HepG2 (cell line): ENCODE results near the gene MYH7. TPM values are rescaled to one million over a fixed set of nuclear protein-coding genes. Genes with fewer than 3 reads are reported as not detected.

ENCODE experiments used
- ATF7 ChIP-seq, 2 experiments: fragments of 450-650 bp in 1 of 2; sonication (generic) in 1 of 2; formaldehyde crosslinking in 1 of 2; IDR thresholded peaks; 2 replicates each; pipeline versions ENCODE4 v1.4.0 to v1.6.1; 2016 to 2020; ENCODE audit warnings: antibody characterized with exemption in 1 of 2, mild to moderate bottlenecking in 1 of 2, missing genetic modification reagents in 1 of 2
- DMAP1 ChIP-seq: IDR thresholded peaks from 2 replicates; pipeline ENCODE4 v1.6.1; 2016
- HIC2 ChIP-seq: sonication (generic); formaldehyde crosslinking; IDR thresholded peaks from 2 replicates; pipeline ENCODE4 v1.9.0; 2022; ENCODE audit warnings: low read depth, missing genetic modification reagents
- IKZF1 ChIP-seq: fragments of 450-650 bp; IDR thresholded peaks from 2 replicates; pipeline ENCODE4 v1.7.1; 2016
- KAT7 ChIP-seq: IDR thresholded peaks from 2 replicates; pipeline ENCODE4 v1.6.1; 2018; ENCODE audit warnings: borderline replicate concordance, missing compliant biosample characterization
- KDM5A ChIP-seq: fragments of 200-600 bp; sonication (generic); IDR thresholded peaks from 2 replicates; pipeline ENCODE4 v1.7.0; 2018; ENCODE audit warnings: antibody characterized with exemption, mild to moderate bottlenecking, low read length, borderline replicate concordance
- MAF1 ChIP-seq: sonication (generic); formaldehyde crosslinking; IDR thresholded peaks from 2 replicates; pipeline ENCODE4 v1.5.0; 2020; ENCODE audit warnings: missing genetic modification reagents, borderline replicate concordance
- MATR3 ChIP-seq: sonication (generic); formaldehyde crosslinking; IDR thresholded peaks from 2 replicates; pipeline ENCODE4 v1.4.0; 2020; ENCODE audit warnings: missing genetic modification reagents
- ZNF12 ChIP-seq: sonication (generic); formaldehyde crosslinking; IDR thresholded peaks from 2 replicates; pipeline ENCODE4 v1.5.0; 2020; ENCODE audit warnings: missing genetic modification reagents
- ZNF138 ChIP-seq: sonication (generic); formaldehyde crosslinking; IDR thresholded peaks from 2 replicates; pipeline ENCODE4 v1.5.0; 2020; ENCODE audit warnings: mild to moderate bottlenecking, low read depth, missing genetic modification reagents
- polyA plus RNA-seq, 8 experiments: library from polyadenylated mRNA; depleted of rRNA in 3 of 8; stranded (reverse) in 7 of 8; unstranded in 1 of 8; fragments of >200 nt; fragmentation: Illumina TruSeq in 4 of 8; extraction: Trizol in 4 of 8; gene quantifications; 2 replicates each; pipeline versions ENCODE4 v1.2.1 to v1.2.3, GENCODE V29; 2011 to 2016; ENCODE audit warnings: low read depth in 4 of 8, missing spikeins in 1 of 8, mixed read lengths in 1 of 8; ENCODE audit not compliant: insufficient read depth in 1 of 8
- total RNA-seq, 5 experiments: library from RNA; depleted of rRNA; stranded (reverse); fragments of >200 nt; fragmentation: Illumina TruSeq; extraction: Trizol; gene quantifications; 2 replicates each; pipeline ENCODE4 v1.2.3, GENCODE V29; 2016; ENCODE audit warnings: low read depth in 1 of 5
- TF ChIP-seq, protein P1 (sequence below): sonication (generic); formaldehyde crosslinking; IDR thresholded peaks from 2 replicates; pipeline ENCODE4 v1.5.1; 2020; ENCODE audit warnings: missing genetic modification reagents, mild to moderate bottlenecking, borderline replicate concordance
- TF ChIP-seq, protein P2 (sequence below): sonication (generic); formaldehyde crosslinking; IDR thresholded peaks from 2 replicates; pipeline ENCODE4 v1.4.0; 2020; ENCODE audit warnings: mild to moderate bottlenecking, missing genetic modification reagents
- TF ChIP-seq, protein P3 (sequence below): sonication (generic); formaldehyde crosslinking; IDR thresholded peaks from 2 replicates; pipeline ENCODE4 v1.4.0; 2020; ENCODE audit warnings: missing genetic modification reagents
- TF ChIP-seq, protein P4 (sequence below): sonication (generic); formaldehyde crosslinking; IDR thresholded peaks from 2 replicates; pipeline ENCODE4 v1.8.0; 2022; ENCODE audit warnings: missing genetic modification reagents, mild to moderate bottlenecking, moderate library complexity, borderline replicate concordance

MYH7 gene
- total and polyA plus RNA-seq, 2 of the 13 experiments (the other 11 are each of a cell fraction or from before 2014, with no cell fraction given): 0.04 TPM; not detected in 1

GRCh38 chr14:23407516-23408306 lies 27.7 kb downstream of the MYH7 start, which contains the start of gene MYH6 (continued):
- TF ChIP-seq, protein P1, sequence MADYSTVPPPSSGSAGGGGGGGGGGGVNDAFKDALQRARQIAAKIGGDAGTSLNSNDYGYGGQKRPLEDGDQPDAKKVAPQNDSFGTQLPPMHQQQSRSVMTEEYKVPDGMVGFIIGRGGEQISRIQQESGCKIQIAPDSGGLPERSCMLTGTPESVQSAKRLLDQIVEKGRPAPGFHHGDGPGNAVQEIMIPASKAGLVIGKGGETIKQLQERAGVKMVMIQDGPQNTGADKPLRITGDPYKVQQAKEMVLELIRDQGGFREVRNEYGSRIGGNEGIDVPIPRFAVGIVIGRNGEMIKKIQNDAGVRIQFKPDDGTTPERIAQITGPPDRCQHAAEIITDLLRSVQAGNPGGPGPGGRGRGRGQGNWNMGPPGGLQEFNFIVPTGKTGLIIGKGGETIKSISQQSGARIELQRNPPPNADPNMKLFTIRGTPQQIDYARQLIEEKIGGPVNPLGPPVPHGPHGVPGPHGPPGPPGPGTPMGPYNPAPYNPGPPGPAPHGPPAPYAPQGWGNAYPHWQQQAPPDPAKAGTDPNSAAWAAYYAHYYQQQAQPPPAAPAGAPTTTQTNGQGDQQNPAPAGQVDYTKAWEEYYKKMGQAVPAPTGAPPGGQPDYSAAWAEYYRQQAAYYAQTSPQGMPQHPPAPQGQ (CRISPR knock-in tag): no peak
- TF ChIP-seq MATR3 (CRISPR knock-in tag): no peak
- no peak for TF ChIP-seq ZNF12 (CRISPR knock-in tag)
- TF ChIP-seq ATF7 (IDR thresholded peaks at IDR 0.05): peak; percentile 10; the same call in 1 of the 2 replicates
- TF ChIP-seq ATF7 (CRISPR knock-in tag; IDR thresholded peaks at IDR 0.05): no peak
- TF ChIP-seq KAT7 (CRISPR knock-in tag): no peak
- TF ChIP-seq, protein P2, sequence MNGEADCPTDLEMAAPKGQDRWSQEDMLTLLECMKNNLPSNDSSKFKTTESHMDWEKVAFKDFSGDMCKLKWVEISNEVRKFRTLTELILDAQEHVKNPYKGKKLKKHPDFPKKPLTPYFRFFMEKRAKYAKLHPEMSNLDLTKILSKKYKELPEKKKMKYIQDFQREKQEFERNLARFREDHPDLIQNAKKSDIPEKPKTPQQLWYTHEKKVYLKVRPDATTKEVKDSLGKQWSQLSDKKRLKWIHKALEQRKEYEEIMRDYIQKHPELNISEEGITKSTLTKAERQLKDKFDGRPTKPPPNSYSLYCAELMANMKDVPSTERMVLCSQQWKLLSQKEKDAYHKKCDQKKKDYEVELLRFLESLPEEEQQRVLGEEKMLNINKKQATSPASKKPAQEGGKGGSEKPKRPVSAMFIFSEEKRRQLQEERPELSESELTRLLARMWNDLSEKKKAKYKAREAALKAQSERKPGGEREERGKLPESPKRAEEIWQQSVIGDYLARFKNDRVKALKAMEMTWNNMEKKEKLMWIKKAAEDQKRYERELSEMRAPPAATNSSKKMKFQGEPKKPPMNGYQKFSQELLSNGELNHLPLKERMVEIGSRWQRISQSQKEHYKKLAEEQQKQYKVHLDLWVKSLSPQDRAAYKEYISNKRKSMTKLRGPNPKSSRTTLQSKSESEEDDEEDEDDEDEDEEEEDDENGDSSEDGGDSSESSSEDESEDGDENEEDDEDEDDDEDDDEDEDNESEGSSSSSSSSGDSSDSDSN: no peak
- peak; percentile 77; the same call in 1 of the 2 replicates for TF ChIP-seq IKZF1
- no peak for TF ChIP-seq KDM5A
- no peak for TF ChIP-seq HIC2 (CRISPR knock-in tag)
- TF ChIP-seq, protein P3, sequence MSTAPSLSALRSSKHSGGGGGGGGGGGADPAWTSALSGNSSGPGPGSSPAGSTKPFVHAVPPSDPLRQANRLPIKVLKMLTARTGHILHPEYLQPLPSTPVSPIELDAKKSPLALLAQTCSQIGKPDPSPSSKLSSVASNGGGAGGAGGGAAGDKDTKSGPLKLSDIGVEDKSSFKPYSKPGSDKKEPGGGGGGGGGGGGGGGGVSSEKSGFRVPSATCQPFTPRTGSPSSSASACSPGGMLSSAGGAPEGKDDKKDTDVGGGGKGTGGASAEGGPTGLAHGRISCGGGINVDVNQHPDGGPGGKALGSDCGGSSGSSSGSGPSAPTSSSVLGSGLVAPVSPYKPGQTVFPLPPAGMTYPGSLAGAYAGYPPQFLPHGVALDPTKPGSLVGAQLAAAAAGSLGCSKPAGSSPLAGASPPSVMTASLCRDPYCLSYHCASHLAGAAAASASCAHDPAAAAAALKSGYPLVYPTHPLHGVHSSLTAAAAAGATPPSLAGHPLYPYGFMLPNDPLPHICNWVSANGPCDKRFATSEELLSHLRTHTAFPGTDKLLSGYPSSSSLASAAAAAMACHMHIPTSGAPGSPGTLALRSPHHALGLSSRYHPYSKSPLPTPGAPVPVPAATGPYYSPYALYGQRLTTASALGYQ (CRISPR knock-in tag): no peak
- no peak for TF ChIP-seq MAF1 (CRISPR knock-in tag)
- TF ChIP-seq, protein P4, sequence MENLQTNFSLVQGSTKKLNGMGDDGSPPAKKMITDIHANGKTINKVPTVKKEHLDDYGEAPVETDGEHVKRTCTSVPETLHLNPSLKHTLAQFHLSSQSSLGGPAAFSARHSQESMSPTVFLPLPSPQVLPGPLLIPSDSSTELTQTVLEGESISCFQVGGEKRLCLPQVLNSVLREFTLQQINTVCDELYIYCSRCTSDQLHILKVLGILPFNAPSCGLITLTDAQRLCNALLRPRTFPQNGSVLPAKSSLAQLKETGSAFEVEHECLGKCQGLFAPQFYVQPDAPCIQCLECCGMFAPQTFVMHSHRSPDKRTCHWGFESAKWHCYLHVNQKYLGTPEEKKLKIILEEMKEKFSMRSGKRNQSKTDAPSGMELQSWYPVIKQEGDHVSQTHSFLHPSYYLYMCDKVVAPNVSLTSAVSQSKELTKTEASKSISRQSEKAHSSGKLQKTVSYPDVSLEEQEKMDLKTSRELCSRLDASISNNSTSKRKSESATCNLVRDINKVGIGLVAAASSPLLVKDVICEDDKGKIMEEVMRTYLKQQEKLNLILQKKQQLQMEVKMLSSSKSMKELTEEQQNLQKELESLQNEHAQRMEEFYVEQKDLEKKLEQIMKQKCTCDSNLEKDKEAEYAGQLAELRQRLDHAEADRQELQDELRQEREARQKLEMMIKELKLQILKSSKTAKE (CRISPR knock-in tag): no peak
- no peak for TF ChIP-seq DMAP1
- TF ChIP-seq ZNF138: no peak
